D341Med (cell line): ENCODE results near the gene ZNF326.

Source experiments
- DNase-seq: peaks from one replicate; pipeline ENCODE4 v3.0.0; 2012; ENCODE audit warnings: low spot score

ZNF326 gene

GRCh38 chr1:90074970-90075391 lies 80.1 kb downstream of the ZNF326 start:
- DNase-seq = no peak

GRCh38 chr1:90083995-90084394 lies 89.1 kb downstream of the ZNF326 start:
- no peak for DNase-seq
